K562 (cell line): ENCODE measurements around the gene UCP3. TPM values are rescaled to one million over a fixed set of nuclear protein-coding genes. Genes with fewer than 3 reads are reported as not detected.

Experiments
- ATF2 ChIP-seq: sonication (generic); formaldehyde crosslinking; IDR thresholded peaks from 2 replicates; pipeline ENCODE4 v1.8.1; 2022; ENCODE audit warnings: missing genetic modification reagents
- BRCA1 ChIP-seq, 2 experiments: fragments of 450-650 bp in 1 of 2; sonication (generic) in 1 of 2; formaldehyde crosslinking in 1 of 2; IDR thresholded peaks; 2 replicates each; pipeline versions ENCODE4 v1.5.0 to v1.6.1; 2017 to 2020; ENCODE audit warnings: mild to moderate bottlenecking in 1 of 2, missing genetic modification reagents in 1 of 2
- BRD4 ChIP-seq: fragments of 200-600 bp; sonication (generic); IDR thresholded peaks from 2 replicates; pipeline ENCODE4 v1.6.1; 2017; ENCODE audit warnings: inconsistent platforms
- CCAR2 ChIP-seq: fragments of 200-400 bp; formaldehyde crosslinking; IDR thresholded peaks from 2 replicates; pipeline ENCODE4 v1.6.1; 2017; ENCODE audit warnings: mild to moderate bottlenecking, low read depth, low read length
- FOXA3 ChIP-seq, 2 experiments: fragments of 450-650 bp in 1 of 2; sonication (generic) in 1 of 2; formaldehyde crosslinking; IDR thresholded peaks in 1 of 2; conservative IDR thresholded peaks in 1 of 2; 2 replicates each; pipeline versions ENCODE4 v1.4.0 to v1.8.0; 2020 to 2022; ENCODE audit warnings: mild to moderate bottlenecking in 2 of 2, missing genetic modification reagents in 1 of 2
- GTF2E2 ChIP-seq: fragments of 200-800 bp; sonication (Bioruptor generic); IDR thresholded peaks from 2 replicates; pipeline ENCODE4 v1.6.1; 2016; ENCODE audit warnings: missing genetic modification characterization, missing compliant biosample characterization
- HDAC2 ChIP-seq: fragments of 450-650 bp; IDR thresholded peaks from 2 replicates; pipeline ENCODE4 v1.6.1; 2016; ENCODE audit warnings: mild to moderate bottlenecking
- HDAC8 ChIP-seq: fragments of 450-650 bp; IDR thresholded peaks from 2 replicates; pipeline ENCODE4 v1.6.1; 2016; ENCODE audit warnings: mild to moderate bottlenecking, missing genetic modification characterization, moderate library complexity, missing compliant biosample characterization
- KAT2B ChIP-seq: IDR thresholded peaks from one replicate; pipeline ENCODE4 v1.6.1; 2012; ENCODE audit warnings: low read depth, mild to moderate bottlenecking, control low read depth, inconsistent platforms, low read length, moderate library complexity
- KDM1A ChIP-seq, 2 experiments: fragments of 450-650 bp; IDR thresholded peaks; 2 replicates each; pipeline ENCODE4 v1.6.1; 2016; ENCODE audit warnings: mild to moderate bottlenecking in 2 of 2
- KLF6 ChIP-seq: fragments of 250-450 bp; sonication (Bioruptor Pico); IDR thresholded peaks from 2 replicates; pipeline ENCODE4 v1.4.0; 2020; ENCODE audit warnings: mild to moderate bottlenecking, moderate library complexity, borderline replicate concordance
- L3MBTL2 ChIP-seq: fragments of 450-650 bp; IDR thresholded peaks from 2 replicates; pipeline ENCODE4 v1.6.1; 2016; ENCODE audit warnings: mild to moderate bottlenecking, moderate library complexity
- MAFK ChIP-seq: IDR thresholded peaks from 2 replicates; pipeline ENCODE4 v1.6.1; 2011; ENCODE audit warnings: low read length, improper control_type of control experiment
- NCOR1 ChIP-seq: fragments of 450-650 bp; IDR thresholded peaks from 2 replicates; pipeline ENCODE4 v1.6.1; 2016; ENCODE audit warnings: mild to moderate bottlenecking, moderate library complexity
- NR2F6 ChIP-seq: fragments of 450-650 bp; formaldehyde crosslinking; IDR thresholded peaks from 2 replicates; pipeline ENCODE4 v1.4.0; 2020; ENCODE audit warnings: mild to moderate bottlenecking
- POLR3A ChIP-seq: IDR thresholded peaks from 2 replicates; pipeline ENCODE4 v1.6.1; 2011; ENCODE audit warnings: borderline replicate concordance, mild to moderate bottlenecking, moderate library complexity; ENCODE audit not compliant: insufficient read length, insufficient read depth; ENCODE audit errors: extremely low read depth
- RHOXF2B ChIP-seq: fragments of 250-450 bp; sonication (Bioruptor Pico); conservative IDR thresholded peaks from 2 replicates; pipeline ENCODE4 v1.5.1; 2021
- SMARCC2 ChIP-seq: fragments of 450-650 bp; IDR thresholded peaks from 2 replicates; pipeline ENCODE4 v1.6.1; 2017; ENCODE audit warnings: antibody characterized with exemption, moderate library complexity, mild to moderate bottlenecking, low read depth
- ZNF133 ChIP-seq: fragments of 250-450 bp; sonication (Bioruptor Pico); IDR thresholded peaks from 2 replicates; pipeline ENCODE4 v1.4.0; 2020; ENCODE audit warnings: mild to moderate bottlenecking
- ZNF140 ChIP-seq: fragments of 250-450 bp; sonication (Bioruptor Pico); IDR thresholded peaks from 2 replicates; pipeline ENCODE4 v1.8.0; 2021; ENCODE audit warnings: moderate library complexity, mild to moderate bottlenecking, inconsistent platforms
- ZNF696 ChIP-seq: fragments of 250-450 bp; sonication (Bioruptor Pico); conservative IDR thresholded peaks from 2 replicates; pipeline ENCODE4 v1.4.0; 2020; ENCODE audit warnings: mild to moderate bottlenecking, moderate library complexity
- ZNF699 ChIP-seq: fragments of 250-450 bp; sonication (Bioruptor Pico); IDR thresholded peaks from 2 replicates; pipeline ENCODE4 v1.8.0; 2021; ENCODE audit warnings: mild to moderate bottlenecking, moderate library complexity; ENCODE audit not compliant: insufficient replicate concordance
- ZSCAN29 ChIP-seq: fragments of 450-650 bp; IDR thresholded peaks from 2 replicates; pipeline ENCODE4 v1.6.1; 2017
- polyA plus RNA-seq, 8 experiments: library from polyadenylated mRNA; depleted of rRNA in 4 of 8; stranded (reverse) in 5 of 8; unstranded in 3 of 8; fragments of >200 nt; fragmentation: Nextera tagmentation in 2 of 8; fragmentation: Illumina TruSeq in 1 of 8; extraction: Ambion mirVana in 2 of 8; extraction: Trizol in 1 of 8; gene quantifications; 2 replicates each; pipeline versions ENCODE4 v1.2.1 to v1.2.3, GENCODE V29; 2011 to 2014; ENCODE audit warnings: inconsistent platforms in 1 of 8, missing spikeins in 1 of 8
- total RNA-seq, 7 experiments: library from RNA; depleted of rRNA in 6 of 7; stranded (reverse); fragments of >200 nt in 6 of 7; fragmentation: Illumina TruSeq in 2 of 7; extraction: Trizol in 2 of 7; gene quantifications; 2 replicates each; pipeline versions ENCODE4 v1.2.1 to v1.2.3, GENCODE V29; 2011 to 2021; ENCODE audit warnings: low replicate concordance in 1 of 7
- TF ChIP-seq, protein P1 (sequence below): fragments of 450-650 bp; IDR thresholded peaks from 2 replicates; pipeline ENCODE4 v1.6.1; 2017; ENCODE audit warnings: antibody characterized with exemption, mild to moderate bottlenecking

The UCP3 gene
- total and polyA plus RNA-seq, 9 of the 15 experiments (the other 6 are each of a cell fraction or from before 2014, with no cell fraction given), result 0.05 to 0.65 (median 0.25) TPM; not detected in 2

DNA sequence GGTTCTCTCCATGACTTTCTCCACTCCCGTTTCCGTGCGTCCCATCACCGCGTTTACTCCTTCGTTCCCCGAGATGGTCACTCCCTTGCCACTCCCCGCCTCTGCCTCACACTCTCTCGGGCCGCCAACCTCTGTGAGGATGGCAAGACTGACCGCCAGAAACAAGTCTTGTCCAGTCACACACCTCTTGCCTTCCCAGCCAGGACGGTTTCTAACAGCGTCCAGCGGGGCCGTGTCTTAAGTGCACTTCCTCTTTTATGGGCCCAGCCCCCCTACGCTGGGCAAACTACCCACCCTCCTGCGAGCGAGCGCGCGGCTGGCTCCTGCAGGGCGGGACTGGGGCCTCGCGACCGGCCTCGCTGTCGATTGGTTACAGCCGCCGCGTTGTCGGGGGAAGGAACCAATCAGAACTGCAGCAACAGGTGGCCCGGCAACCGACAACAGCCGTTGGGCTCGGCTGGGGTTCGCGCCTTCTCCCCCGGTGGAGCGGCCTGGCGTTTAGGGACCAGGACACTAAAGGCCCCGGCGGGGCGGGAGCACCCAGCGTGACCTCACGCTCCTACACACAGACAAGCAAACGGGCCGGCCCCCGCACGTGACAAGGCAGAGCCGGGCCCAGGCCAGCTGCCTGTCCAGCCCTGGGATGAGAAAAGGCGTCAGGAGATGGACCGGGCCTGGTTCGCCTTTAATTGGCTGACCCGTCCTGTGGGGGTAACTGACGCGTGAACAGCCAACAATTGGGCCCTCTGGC lies 25.7 kb downstream of the UCP3 start (continued):
- peak; percentile 99 for TF ChIP-seq L3MBTL2
- TF ChIP-seq ZSCAN29, result no peak
- TF ChIP-seq, protein P1, sequence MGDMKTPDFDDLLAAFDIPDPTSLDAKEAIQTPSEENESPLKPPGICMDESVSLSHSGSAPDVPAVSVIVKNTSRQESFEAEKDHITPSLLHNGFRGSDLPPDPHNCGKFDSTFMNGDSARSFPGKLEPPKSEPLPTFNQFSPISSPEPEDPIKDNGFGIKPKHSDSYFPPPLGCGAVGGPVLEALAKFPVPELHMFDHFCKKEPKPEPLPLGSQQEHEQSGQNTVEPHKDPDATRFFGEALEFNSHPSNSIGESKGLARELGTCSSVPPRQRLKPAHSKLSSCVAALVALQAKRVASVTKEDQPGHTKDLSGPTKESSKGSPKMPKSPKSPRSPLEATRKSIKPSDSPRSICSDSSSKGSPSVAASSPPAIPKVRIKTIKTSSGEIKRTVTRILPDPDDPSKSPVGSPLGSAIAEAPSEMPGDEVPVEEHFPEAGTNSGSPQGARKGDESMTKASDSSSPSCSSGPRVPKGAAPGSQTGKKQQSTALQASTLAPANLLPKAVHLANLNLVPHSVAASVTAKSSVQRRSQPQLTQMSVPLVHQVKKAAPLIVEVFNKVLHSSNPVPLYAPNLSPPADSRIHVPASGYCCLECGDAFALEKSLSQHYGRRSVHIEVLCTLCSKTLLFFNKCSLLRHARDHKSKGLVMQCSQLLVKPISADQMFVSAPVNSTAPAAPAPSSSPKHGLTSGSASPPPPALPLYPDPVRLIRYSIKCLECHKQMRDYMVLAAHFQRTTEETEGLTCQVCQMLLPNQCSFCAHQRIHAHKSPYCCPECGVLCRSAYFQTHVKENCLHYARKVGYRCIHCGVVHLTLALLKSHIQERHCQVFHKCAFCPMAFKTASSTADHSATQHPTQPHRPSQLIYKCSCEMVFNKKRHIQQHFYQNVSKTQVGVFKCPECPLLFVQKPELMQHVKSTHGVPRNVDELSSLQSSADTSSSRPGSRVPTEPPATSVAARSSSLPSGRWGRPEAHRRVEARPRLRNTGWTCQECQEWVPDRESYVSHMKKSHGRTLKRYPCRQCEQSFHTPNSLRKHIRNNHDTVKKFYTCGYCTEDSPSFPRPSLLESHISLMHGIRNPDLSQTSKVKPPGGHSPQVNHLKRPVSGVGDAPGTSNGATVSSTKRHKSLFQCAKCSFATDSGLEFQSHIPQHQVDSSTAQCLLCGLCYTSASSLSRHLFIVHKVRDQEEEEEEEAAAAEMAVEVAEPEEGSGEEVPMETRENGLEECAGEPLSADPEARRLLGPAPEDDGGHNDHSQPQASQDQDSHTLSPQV, result peak; percentile 98
- peak in 1 of 2 experiments; percentile 71; a peak in 1 of 4 replicates for TF ChIP-seq KDM1A (IDR thresholded peaks at IDR 0.05)
- TF ChIP-seq ZNF699 (CRISPR knock-in tag), result no peak
- peak; percentile 19; the same call in 1 of the 2 replicates for TF ChIP-seq HDAC2
- TF ChIP-seq SMARCC2, result peak; percentile 19; the same call in 1 of the 2 replicates
- no peak for TF ChIP-seq HDAC8
- no peak; the same call in 1 of the 2 replicates for TF ChIP-seq GTF2E2 (tag)
- no peak for TF ChIP-seq MAFK
- no peak for TF ChIP-seq KAT2B
- TF ChIP-seq FOXA3 (CRISPR knock-in tag; conservative IDR thresholded peaks at IDR 0.05 in 1 of 2, IDR thresholded peaks at IDR 0.05 in 1 of 2), result peak; percentile 17 to 85; a peak in 2 of 4 replicates
- TF ChIP-seq BRCA1 (IDR thresholded peaks at IDR 0.05), result no peak
- TF ChIP-seq BRCA1 (CRISPR knock-in tag; IDR thresholded peaks at IDR 0.05), result no peak
- no peak for TF ChIP-seq CCAR2
- TF ChIP-seq KLF6, result peak; percentile 46; the same call in 1 of the 2 replicates
- TF ChIP-seq ATF2 (CRISPR knock-in tag), result 0 out of 2 replicates have a peak, but pooled peaks have one; percentile 30
- no peak for TF ChIP-seq ZNF696 (CRISPR knock-in tag)
- peak; percentile 79; the same call in 1 of the 2 replicates for TF ChIP-seq NR2F6 (CRISPR knock-in tag)
- TF ChIP-seq ZNF133 (CRISPR knock-in tag), result no peak
- no peak for TF ChIP-seq ZNF140 (CRISPR knock-in tag)
- peak; percentile 66; the same call in 1 of the 2 replicates for TF ChIP-seq NCOR1
- TF ChIP-seq POLR3A, result no peak
- peak; percentile 54; the same call in 1 of the 2 replicates for TF ChIP-seq BRD4
- peak; percentile 82; the same call in 1 of the 2 replicates for TF ChIP-seq RHOXF2B (CRISPR knock-in tag)
